ENCODE results near the gene CD44.

- TF ChIP-seq, protein P1, sequence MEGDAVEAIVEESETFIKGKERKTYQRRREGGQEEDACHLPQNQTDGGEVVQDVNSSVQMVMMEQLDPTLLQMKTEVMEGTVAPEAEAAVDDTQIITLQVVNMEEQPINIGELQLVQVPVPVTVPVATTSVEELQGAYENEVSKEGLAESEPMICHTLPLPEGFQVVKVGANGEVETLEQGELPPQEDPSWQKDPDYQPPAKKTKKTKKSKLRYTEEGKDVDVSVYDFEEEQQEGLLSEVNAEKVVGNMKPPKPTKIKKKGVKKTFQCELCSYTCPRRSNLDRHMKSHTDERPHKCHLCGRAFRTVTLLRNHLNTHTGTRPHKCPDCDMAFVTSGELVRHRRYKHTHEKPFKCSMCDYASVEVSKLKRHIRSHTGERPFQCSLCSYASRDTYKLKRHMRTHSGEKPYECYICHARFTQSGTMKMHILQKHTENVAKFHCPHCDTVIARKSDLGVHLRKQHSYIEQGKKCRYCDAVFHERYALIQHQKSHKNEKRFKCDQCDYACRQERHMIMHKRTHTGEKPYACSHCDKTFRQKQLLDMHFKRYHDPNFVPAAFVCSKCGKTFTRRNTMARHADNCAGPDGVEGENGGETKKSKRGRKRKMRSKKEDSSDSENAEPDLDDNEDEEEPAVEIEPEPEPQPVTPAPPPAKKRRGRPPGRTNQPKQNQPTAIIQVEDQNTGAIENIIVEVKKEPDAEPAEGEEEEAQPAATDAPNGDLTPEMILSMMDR (IDR thresholded peaks at IDR 0.05 in 4 of 5, conservative IDR thresholded peaks at IDR 0.05 in 1 of 5): no peak
- no peak for TF ChIP-seq POLR2A (IDR thresholded peaks at IDR 0.05)
These were observed 26.1 kb downstream of the CD44 start for GRCh38 chr11:35165030-35165422.

All from gastrocnemius medialis (tissue), 4 donors.